OCI-LY1 (cell line): Measurements from ENCODE around the gene RAD51B.
A peak's percentile ranks its signal among the peaks of the same experiment; 100 is the strongest.

Experiments
- H2AFZ ChIP-seq: fragments of 200-600 bp; sonication (generic), shearing (Covaris generic); 2 replicates; pipeline ENCODE4 v1.6.0; 2014; ENCODE audit warnings: antibody characterized with exemption, mild to moderate bottlenecking, low read length
- H3F3A ChIP-seq: fragments of 200-600 bp; sonication (generic), shearing (Covaris generic); 2 replicates; pipeline ENCODE4 v1.6.0; 2014; ENCODE audit warnings: mild to moderate bottlenecking, antibody characterized with exemption, low read length, moderate library complexity; ENCODE audit not compliant: insufficient read depth
- H3K27ac ChIP-seq: fragments of 200-600 bp; sonication (generic); 2 replicates; pipeline ENCODE4 v1.5.1; 2014; ENCODE audit warnings: low read length, mixed run types, mild to moderate bottlenecking, low read depth; ENCODE audit not compliant: poor library complexity, severe bottlenecking
- H3K27me3 ChIP-seq: fragments of 200-600 bp; sonication (generic); 2 replicates; pipeline ENCODE4 v1.6.0; 2014; ENCODE audit warnings: antibody characterized with exemption, mild to moderate bottlenecking, low read length, moderate library complexity; ENCODE audit not compliant: insufficient read depth
- H3K36me3 ChIP-seq: fragments of 200-600 bp; sonication (generic); 2 replicates; pipeline ENCODE4 v1.6.1; 2014; ENCODE audit warnings: mild to moderate bottlenecking, antibody characterized with exemption, low read length, moderate library complexity, mixed read lengths; ENCODE audit not compliant: insufficient read depth
- H3K4me1 ChIP-seq: fragments of 200-600 bp; sonication (generic); 2 replicates; pipeline ENCODE4 v1.5.1; 2014; ENCODE audit warnings: mild to moderate bottlenecking, low read length, moderate library complexity; ENCODE audit not compliant: insufficient read depth, severe bottlenecking
- H3K4me2 ChIP-seq: fragments of 200-600 bp; sonication (generic), shearing (Covaris generic); 2 replicates; pipeline ENCODE4 v1.6.1; 2014; ENCODE audit warnings: low read length
- H3K4me3 ChIP-seq: fragments of 200-600 bp; sonication (generic); 2 replicates; pipeline ENCODE4 v1.5.1; 2014; ENCODE audit warnings: low read length, low read depth, mild to moderate bottlenecking, mixed read lengths; ENCODE audit not compliant: poor library complexity, severe bottlenecking
- H3K79me2 ChIP-seq: fragments of 200-600 bp; shearing (Covaris generic); 2 replicates; pipeline ENCODE4 v1.6.1; 2016; ENCODE audit warnings: mixed run types, low read length, mixed read lengths; ENCODE audit not compliant: insufficient read depth
- H3K9ac ChIP-seq: fragments of 200-600 bp; sonication (generic), shearing (Covaris generic); 2 replicates; pipeline ENCODE4 v1.6.1; 2014; ENCODE audit warnings: mild to moderate bottlenecking, low read length, mixed read lengths
- H3K9me2 ChIP-seq: fragments of 200-600 bp; sonication (generic), shearing (Covaris generic); 2 replicates; pipeline ENCODE4 v1.6.1; 2014; ENCODE audit warnings: low read depth, mild to moderate bottlenecking, low read length, mixed read lengths
- H3K9me3 ChIP-seq: fragments of 200-600 bp; shearing (Covaris generic); 2 replicates; pipeline ENCODE4 v1.6.1; 2014; ENCODE audit warnings: low read length, mixed read lengths
- H4K20me1 ChIP-seq: fragments of 200-600 bp; sonication (generic), shearing (Covaris generic); 2 replicates; pipeline ENCODE4 v1.6.0; 2016; ENCODE audit warnings: mild to moderate bottlenecking, low read length; ENCODE audit not compliant: insufficient read depth
- EZH2 ChIP-seq: fragments of 200-600 bp; sonication (generic), shearing (Covaris generic); IDR thresholded peaks from 2 replicates; pipeline ENCODE4 v1.8.0; 2017; ENCODE audit warnings: borderline replicate concordance, mixed run types, mild to moderate bottlenecking, antibody characterized with exemption, low read length, moderate library complexity, mixed read lengths
- TF ChIP-seq, protein P1 (sequence below): fragments of 200-600 bp; sonication (generic), shearing (Covaris generic); IDR thresholded peaks from 2 replicates; pipeline ENCODE4 v1.5.1; 2017; ENCODE audit warnings: mild to moderate bottlenecking, antibody characterized with exemption, low read length, moderate library complexity, mixed read lengths

Gene RAD51B

GRCh38 chr14:68020493-68020892 is 200.9 kb downstream of the RAD51B start:
- Histone ChIP-seq H3K27me3 (no peaks in the 10 kb centered on the region), H3K4me1 (peaks cover 15% of the 10 kb centered on the region), H2AFZ (no peak overlapping the region), H3K9me2 (no peaks in the 10 kb centered on the region), H4K20me1 (no peaks in the 10 kb centered on the region), H3F3A (no peaks in the 10 kb centered on the region), H3K79me2 (no peaks in the 10 kb centered on the region), H3K9me3 (no peaks in the 10 kb centered on the region), H3K4me3 (no peak overlapping the region), H3K36me3 (no peaks in the 10 kb centered on the region), H3K9ac (no peak overlapping the region), H3K4me2 (no peak overlapping the region), H3K27ac (no peak overlapping the region)
- TF ChIP-seq, protein P1, sequence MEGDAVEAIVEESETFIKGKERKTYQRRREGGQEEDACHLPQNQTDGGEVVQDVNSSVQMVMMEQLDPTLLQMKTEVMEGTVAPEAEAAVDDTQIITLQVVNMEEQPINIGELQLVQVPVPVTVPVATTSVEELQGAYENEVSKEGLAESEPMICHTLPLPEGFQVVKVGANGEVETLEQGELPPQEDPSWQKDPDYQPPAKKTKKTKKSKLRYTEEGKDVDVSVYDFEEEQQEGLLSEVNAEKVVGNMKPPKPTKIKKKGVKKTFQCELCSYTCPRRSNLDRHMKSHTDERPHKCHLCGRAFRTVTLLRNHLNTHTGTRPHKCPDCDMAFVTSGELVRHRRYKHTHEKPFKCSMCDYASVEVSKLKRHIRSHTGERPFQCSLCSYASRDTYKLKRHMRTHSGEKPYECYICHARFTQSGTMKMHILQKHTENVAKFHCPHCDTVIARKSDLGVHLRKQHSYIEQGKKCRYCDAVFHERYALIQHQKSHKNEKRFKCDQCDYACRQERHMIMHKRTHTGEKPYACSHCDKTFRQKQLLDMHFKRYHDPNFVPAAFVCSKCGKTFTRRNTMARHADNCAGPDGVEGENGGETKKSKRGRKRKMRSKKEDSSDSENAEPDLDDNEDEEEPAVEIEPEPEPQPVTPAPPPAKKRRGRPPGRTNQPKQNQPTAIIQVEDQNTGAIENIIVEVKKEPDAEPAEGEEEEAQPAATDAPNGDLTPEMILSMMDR: no peak
- TF ChIP-seq EZH2: no peak

GRCh38 chr14:68020999-68021663 is 201.6 kb downstream of the RAD51B start:
- Histone ChIP-seq H3K4me3 (no peak overlapping the region), H3K27ac (peak overlapping the region; percentile 8), H3K79me2 (no peaks in the 10 kb centered on the region), H3K9me3 (no peaks in the 10 kb centered on the region), H3K4me2 (0 out of 2 replicates have a peak overlapping the region, but pooled peaks have one; percentile 4), H3K4me1 (peaks cover 15% of the 10 kb centered on the region), H3K27me3 (no peaks in the 10 kb centered on the region), H4K20me1 (no peaks in the 10 kb centered on the region), H2AFZ (no peak overlapping the region), H3K36me3 (no peaks in the 10 kb centered on the region), H3K9ac (no peak overlapping the region), H3K9me2 (no peaks in the 10 kb centered on the region), H3F3A (no peaks in the 10 kb centered on the region)
- TF ChIP-seq EZH2: no peak
- TF ChIP-seq, protein P1: no peak

- Histone ChIP-seq H3K9ac (no peak overlapping the region), H3K4me1 (no peaks in the 10 kb centered on the region), H3K27ac (no peak overlapping the region), H3K4me3 (no peak overlapping the region), H2AFZ (no peak overlapping the region), H3K79me2 (no peaks in the 10 kb centered on the region), H3F3A (no peaks in the 10 kb centered on the region), H3K9me2 (no peaks in the 10 kb centered on the region), H3K4me2 (no peak overlapping the region), H3K27me3 (no peaks in the 10 kb centered on the region), H3K36me3 (no peaks in the 10 kb centered on the region), H3K9me3 (peaks cover 3% of the 10 kb centered on the region; the same call in 1 of the 2 replicates), H4K20me1 (no peaks in the 10 kb centered on the region)
- TF ChIP-seq EZH2: no peak
- TF ChIP-seq, protein P1: no peak
Observed at GRCh38 chr14:68027276-68027675, 207.7 kb downstream of the RAD51B start.
